ENCODE data around the gene ASGR1.
A peak's percentile ranks its signal among the peaks of the same experiment; 100 is the strongest.

ASGR1 gene

GRCh38 chr17:7217113-7217987 is 38.2 kb upstream of the ASGR1 start:
- Histone ChIP-seq H3K4me3 (ENCODE audit: low read length) (peak overlapping the region; percentile 16), H4K8ac (ENCODE audit: low read depth, low read length) (no peak overlapping the region), H2BK15ac (replicated peaks; ENCODE audit: low read depth) (peak overlapping the region; percentile 57), H2AK5ac (ENCODE audit: low read length) (no peak overlapping the region), H2BK5ac (ENCODE audit: low read length) (no peak overlapping the region), H3K27me3 (ENCODE audit: insufficient read depth, low read length, poor library complexity) (no peaks in the 10 kb centered on the region), H3K36me3 (ENCODE audit: control insufficient read depth, insufficient read depth, low read length) (no peaks in the 10 kb centered on the region), H3K23ac (ENCODE audit: low read length) (no peak overlapping the region), H3K27ac (ENCODE audit: low read depth, low read length) (peak overlapping the region; percentile 34), H3K18ac (ENCODE audit: low read length) (peak overlapping the region; percentile 92), H3K4me2 (ENCODE audit: low read length) (peak overlapping the region; percentile 87), H3K4me1 (ENCODE audit: control insufficient read depth, low read depth, low read length) (peaks cover 14% of the 10 kb centered on the region), H3K56ac (ENCODE audit: low read length) (peak overlapping the region; percentile 83), H2BK120ac (ENCODE audit: low read depth, low read length) (peak overlapping the region; percentile 55), H3K79me2 (ENCODE audit: control insufficient read depth, insufficient read depth, low read length) (peaks cover 9% of the 10 kb centered on the region), H3K9ac (ENCODE audit: low read length) (peak overlapping the region; percentile 73), H3K79me1 (ENCODE audit: low read length) (peaks cover 5% of the 10 kb centered on the region), H3K4ac (ENCODE audit: low read depth, low read length) (peak overlapping the region; percentile 78), H4K5ac (ENCODE audit: low read length) (no peak overlapping the region)
- DNase-seq, result peak; percentile 88
- WGBS (ENCODE audit: extremely low coverage, insufficient coverage, low lambda C conversion rate), result no CpG with 5 or more reads among the region's 32 CpGs

- peak overlapping the region; percentile 73 for H3K9ac ChIP-seq (ENCODE audit: low read length)
- H4K5ac ChIP-seq (ENCODE audit: low read length), result no peak overlapping the region
- peaks cover 7% of the 10 kb centered on the region for H3K79me1 ChIP-seq (ENCODE audit: low read length)
- H2BK5ac ChIP-seq (ENCODE audit: low read length), result no peak overlapping the region
- no peaks in the 10 kb centered on the region for H3K27me3 ChIP-seq (ENCODE audit: insufficient read depth, low read length, poor library complexity)
- H4K8ac ChIP-seq (ENCODE audit: low read depth, low read length), result no peak overlapping the region
- peak overlapping the region; percentile 55 for H2BK120ac ChIP-seq (ENCODE audit: low read depth, low read length)
- H3K4me2 ChIP-seq (ENCODE audit: low read length), result peak overlapping the region; percentile 87
- WGBS (ENCODE audit: extremely low coverage, insufficient coverage, low lambda C conversion rate), result no CpG with 5 or more reads among the region's 7 CpGs
- H3K79me2 ChIP-seq (ENCODE audit: control insufficient read depth, insufficient read depth, low read length), result peaks cover 13% of the 10 kb centered on the region
- H3K36me3 ChIP-seq (ENCODE audit: control insufficient read depth, insufficient read depth, low read length), result no peaks in the 10 kb centered on the region
- H3K56ac ChIP-seq (ENCODE audit: low read length), result peak overlapping the region; percentile 83
- H3K23ac ChIP-seq (ENCODE audit: low read length), result no peak overlapping the region
- DNase-seq, result no peak
- no peak overlapping the region for H2AK5ac ChIP-seq (ENCODE audit: low read length)
- H2BK15ac ChIP-seq (replicated peaks; ENCODE audit: low read depth), result no peak overlapping the region
- peaks cover 17% of the 10 kb centered on the region for H3K4me1 ChIP-seq (ENCODE audit: control insufficient read depth, low read depth, low read length)
- H3K4me3 ChIP-seq (ENCODE audit: low read length), result peak overlapping the region; percentile 16
- H3K27ac ChIP-seq (ENCODE audit: low read depth, low read length), result peak overlapping the region; percentile 66
- H3K4ac ChIP-seq (ENCODE audit: low read depth, low read length), result peak overlapping the region; percentile 78
- peak overlapping the region; percentile 92 for H3K18ac ChIP-seq (ENCODE audit: low read length)
Measured at GRCh38 chr17:7216242-7217112, 37.3 kb upstream of the ASGR1 start.

- peak overlapping the region; percentile 69 for H3K27ac ChIP-seq (ENCODE audit: low read depth, low read length)
- WGBS (ENCODE audit: extremely low coverage, insufficient coverage, low lambda C conversion rate), result no CpG with 5 or more reads among the region's 10 CpGs
- H3K4ac ChIP-seq (ENCODE audit: low read depth, low read length), result no peak overlapping the region
- peak overlapping the region; percentile 32 for H3K18ac ChIP-seq (ENCODE audit: low read length)
- H3K9ac ChIP-seq (ENCODE audit: low read length), result peak overlapping the region; percentile 73
- H3K79me2 ChIP-seq (ENCODE audit: control insufficient read depth, insufficient read depth, low read length), result peaks cover 17% of the 10 kb centered on the region
- no peak overlapping the region for H2BK120ac ChIP-seq (ENCODE audit: low read depth, low read length)
- peaks cover 4% of the 10 kb centered on the region for H3K79me1 ChIP-seq (ENCODE audit: low read length)
- no peak overlapping the region for H3K4me3 ChIP-seq (ENCODE audit: low read length)
- no peak overlapping the region for H4K5ac ChIP-seq (ENCODE audit: low read length)
- no peak overlapping the region for H4K8ac ChIP-seq (ENCODE audit: low read depth, low read length)
- H2AK5ac ChIP-seq (ENCODE audit: low read length), result no peak overlapping the region
- H3K23ac ChIP-seq (ENCODE audit: low read length), result no peak overlapping the region
- H2BK15ac ChIP-seq (replicated peaks; ENCODE audit: low read depth), result no peak overlapping the region
- H3K36me3 ChIP-seq (ENCODE audit: control insufficient read depth, insufficient read depth, low read length), result no peaks in the 10 kb centered on the region
- peak; percentile 82 for DNase-seq
- peak overlapping the region; percentile 25 for H2BK5ac ChIP-seq (ENCODE audit: low read length)
- peak overlapping the region; percentile 87 for H3K4me2 ChIP-seq (ENCODE audit: low read length)
- peak overlapping the region; percentile 83 for H3K56ac ChIP-seq (ENCODE audit: low read length)
- no peaks in the 10 kb centered on the region for H3K27me3 ChIP-seq (ENCODE audit: insufficient read depth, low read length, poor library complexity)
- H3K4me1 ChIP-seq (ENCODE audit: control insufficient read depth, low read depth, low read length), result peaks cover 20% of the 10 kb centered on the region
Measured at GRCh38 chr17:7215652-7216180, 36.5 kb upstream of the ASGR1 start.

GRCh38 chr17:7215136-7215638 is 36.0 kb upstream of the ASGR1 start:
- H3K4me1 ChIP-seq (ENCODE audit: control insufficient read depth, low read depth, low read length), result peaks cover 20% of the 10 kb centered on the region

GRCh38 chr17:7214300-7215135 is 35.3 kb upstream of the ASGR1 start:
- H3K27me3 ChIP-seq (ENCODE audit: insufficient read depth, low read length, poor library complexity), result no peaks in the 10 kb centered on the region
- H3K27ac ChIP-seq (ENCODE audit: low read depth, low read length), result no peak overlapping the region
- peaks cover 18% of the 10 kb centered on the region for H3K79me2 ChIP-seq (ENCODE audit: control insufficient read depth, insufficient read depth, low read length)
- H3K36me3 ChIP-seq (ENCODE audit: control insufficient read depth, insufficient read depth, low read length), result no peaks in the 10 kb centered on the region
- no peak overlapping the region for H3K18ac ChIP-seq (ENCODE audit: low read length)
- no peak overlapping the region for H3K23ac ChIP-seq (ENCODE audit: low read length)
- H4K5ac ChIP-seq (ENCODE audit: low read length), result no peak overlapping the region
- peak overlapping the region; percentile 16 for H3K9ac ChIP-seq (ENCODE audit: low read length)
- no peak overlapping the region for H3K56ac ChIP-seq (ENCODE audit: low read length)
- WGBS (ENCODE audit: extremely low coverage, insufficient coverage, low lambda C conversion rate), result no CpG with 5 or more reads among the region's 45 CpGs
- no peak overlapping the region for H2AK5ac ChIP-seq (ENCODE audit: low read length)
- no peak overlapping the region for H2BK15ac ChIP-seq (replicated peaks; ENCODE audit: low read depth)
- H3K4me3 ChIP-seq (ENCODE audit: low read length), result peak overlapping the region; percentile 5
- H2BK120ac ChIP-seq (ENCODE audit: low read depth, low read length), result no peak overlapping the region
- H4K8ac ChIP-seq (ENCODE audit: low read depth, low read length), result no peak overlapping the region
- H3K4ac ChIP-seq (ENCODE audit: low read depth, low read length), result no peak overlapping the region
- H3K79me1 ChIP-seq (ENCODE audit: low read length), result peaks cover 4% of the 10 kb centered on the region
- peaks cover 20% of the 10 kb centered on the region for H3K4me1 ChIP-seq (ENCODE audit: control insufficient read depth, low read depth, low read length)
- DNase-seq, result peak; percentile 99
- no peak overlapping the region for H2BK5ac ChIP-seq (ENCODE audit: low read length)
- peak overlapping the region; percentile 61 for H3K4me2 ChIP-seq (ENCODE audit: low read length)

More at GRCh38 chr17:7215136-7215638, 36.0 kb upstream of the ASGR1 start:
- Histone ChIP-seq H3K79me1 (ENCODE audit: low read length) (peaks cover 4% of the 10 kb centered on the region), H3K36me3 (ENCODE audit: control insufficient read depth, insufficient read depth, low read length) (no peaks in the 10 kb centered on the region), H3K27me3 (ENCODE audit: insufficient read depth, low read length, poor library complexity) (no peaks in the 10 kb centered on the region), H3K79me2 (ENCODE audit: control insufficient read depth, insufficient read depth, low read length) (peaks cover 18% of the 10 kb centered on the region), H4K5ac (ENCODE audit: low read length) (no peak overlapping the region), H3K4me3 (ENCODE audit: low read length) (no peak overlapping the region), H2BK5ac (ENCODE audit: low read length) (peak overlapping the region; percentile 25), H3K56ac (ENCODE audit: low read length) (peak overlapping the region; percentile 69), H2AK5ac (ENCODE audit: low read length) (no peak overlapping the region), H3K9ac (ENCODE audit: low read length) (peak overlapping the region; percentile 52), H3K4ac (ENCODE audit: low read depth, low read length) (no peak overlapping the region), H3K18ac (ENCODE audit: low read length) (peak overlapping the region; percentile 32), H2BK15ac (replicated peaks; ENCODE audit: low read depth) (no peak overlapping the region), H2BK120ac (ENCODE audit: low read depth, low read length) (no peak overlapping the region), H4K8ac (ENCODE audit: low read depth, low read length) (no peak overlapping the region), H3K4me2 (ENCODE audit: low read length) (peak overlapping the region; percentile 55), H3K23ac (ENCODE audit: low read length) (no peak overlapping the region), H3K27ac (ENCODE audit: low read depth, low read length) (peak overlapping the region; percentile 69)
- DNase-seq, result no peak
- WGBS (ENCODE audit: extremely low coverage, insufficient coverage, low lambda C conversion rate), result no CpG with 5 or more reads among the region's 9 CpGs
